ENCODE measurements around the gene CDC42BPA. TPM values are rescaled to one million over a fixed set of nuclear protein-coding genes. Genes with fewer than 3 reads are reported as not detected.

CDC42BPA gene, protein sequence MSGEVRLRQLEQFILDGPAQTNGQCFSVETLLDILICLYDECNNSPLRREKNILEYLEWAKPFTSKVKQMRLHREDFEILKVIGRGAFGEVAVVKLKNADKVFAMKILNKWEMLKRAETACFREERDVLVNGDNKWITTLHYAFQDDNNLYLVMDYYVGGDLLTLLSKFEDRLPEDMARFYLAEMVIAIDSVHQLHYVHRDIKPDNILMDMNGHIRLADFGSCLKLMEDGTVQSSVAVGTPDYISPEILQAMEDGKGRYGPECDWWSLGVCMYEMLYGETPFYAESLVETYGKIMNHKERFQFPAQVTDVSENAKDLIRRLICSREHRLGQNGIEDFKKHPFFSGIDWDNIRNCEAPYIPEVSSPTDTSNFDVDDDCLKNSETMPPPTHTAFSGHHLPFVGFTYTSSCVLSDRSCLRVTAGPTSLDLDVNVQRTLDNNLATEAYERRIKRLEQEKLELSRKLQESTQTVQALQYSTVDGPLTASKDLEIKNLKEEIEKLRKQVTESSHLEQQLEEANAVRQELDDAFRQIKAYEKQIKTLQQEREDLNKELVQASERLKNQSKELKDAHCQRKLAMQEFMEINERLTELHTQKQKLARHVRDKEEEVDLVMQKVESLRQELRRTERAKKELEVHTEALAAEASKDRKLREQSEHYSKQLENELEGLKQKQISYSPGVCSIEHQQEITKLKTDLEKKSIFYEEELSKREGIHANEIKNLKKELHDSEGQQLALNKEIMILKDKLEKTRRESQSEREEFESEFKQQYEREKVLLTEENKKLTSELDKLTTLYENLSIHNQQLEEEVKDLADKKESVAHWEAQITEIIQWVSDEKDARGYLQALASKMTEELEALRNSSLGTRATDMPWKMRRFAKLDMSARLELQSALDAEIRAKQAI (N-terminal part only)
- 23.9 and 26.4 TPM in 2 replicates for total RNA-seq

GRCh38 chr1:227318016-227318852 lies at the start of gene CDC42BPA:
Gene CDC42BPA (minus strand): TSS chr1:227318492. CDS start chr1:227317182, 1,310 bp downstream.

GRCh38 chr1:226940029-226940805 lies 378.1 kb downstream of the CDC42BPA start, which contains the start of gene COQ8A:
Gene COQ8A (plus strand): TSS chr1:226940294. CDS start chr1:226961386, 21,092 bp downstream.

Other genes starting within 250 kb of the CDC42BPA start
- 1.6 and 2.6 TPM in 2 replicates for gene ZNF678, start 245.1 kb upstream of the CDC42BPA start, total RNA-seq

Measured in myometrial cell (primary cell).